PFSK-1 (cell line): ENCODE measurements around the gene HDGFL2.

ENCODE experiments used
- FOXP2 ChIP-seq: optimal IDR thresholded peaks from 2 replicates; pipeline ENCODE3; 2011; ENCODE audit warnings: borderline replicate concordance, control low read depth, inconsistent platforms; ENCODE audit not compliant: insufficient read depth; ENCODE audit errors: extremely low read length, extremely low read depth
- POLR2AphosphoS5 ChIP-seq: IDR thresholded peaks from 2 replicates; pipeline ENCODE4 v1.6.1; 2012; ENCODE audit warnings: low read depth, mild to moderate bottlenecking, control low read depth, low read length, moderate library complexity
- REST ChIP-seq, 2 experiments: IDR thresholded peaks; 2 replicates each; pipeline versions ENCODE4 v1.6.1 to v1.8.0; 2011 to 2012; ENCODE audit warnings: low read depth in 2 of 2, low read length in 2 of 2, control low read depth in 1 of 2, inconsistent platforms in 1 of 2, mild to moderate bottlenecking in 1 of 2, moderate library complexity in 1 of 2; ENCODE audit not compliant: insufficient read depth in 1 of 2
- SIN3A ChIP-seq: IDR thresholded peaks from 2 replicates; pipeline ENCODE4 v1.6.1; 2012; ENCODE audit warnings: mild to moderate bottlenecking, low read length, moderate library complexity, borderline replicate concordance; ENCODE audit not compliant: insufficient read depth
- TAF1 ChIP-seq: IDR thresholded peaks from 2 replicates; pipeline ENCODE4 v1.6.1; 2012; ENCODE audit warnings: low read length, control low read depth, borderline replicate concordance; ENCODE audit not compliant: insufficient read depth

The HDGFL2 gene

GRCh38 chr19:4550479-4551050 lies 78.5 kb downstream of the HDGFL2 start:
- TF ChIP-seq TAF1: no peak
- no peak for TF ChIP-seq POLR2AphosphoS5
- no peak for TF ChIP-seq SIN3A
- TF ChIP-seq REST (IDR thresholded peaks at IDR 0.05; ENCODE audit: insufficient read depth in 1 of 2, low read depth in 2 of 2, low read length in 2 of 2): no peak
- no peak for TF ChIP-seq FOXP2
